ENCODE results near the gene PCDH19.

The PCDH19 gene

GRCh38 chrX:100435726-100436125 is 25.7 kb upstream of the PCDH19 start:
- TF ChIP-seq ZNF70 (CRISPR knock-in tag; IDR thresholded peaks at IDR 0.05) (no peak), TSHZ2 (CRISPR knock-in tag; IDR thresholded peaks at IDR 0.05) (no peak), GLIS3 (CRISPR knock-in tag; IDR thresholded peaks at IDR 0.05) (no peak), CREB5 (CRISPR knock-in tag; IDR thresholded peaks at IDR 0.05; ENCODE audit: low read depth) (no peak), BACH2 (CRISPR knock-in tag; IDR thresholded peaks at IDR 0.05; ENCODE audit: borderline replicate concordance) (no peak), ZNF565 (CRISPR knock-in tag; conservative IDR thresholded peaks at IDR 0.05; ENCODE audit: low read depth) (no peak), TCF4 (CRISPR knock-in tag; IDR thresholded peaks at IDR 0.05; ENCODE audit: borderline replicate concordance) (no peak), ISL1 (CRISPR knock-in tag; IDR thresholded peaks at IDR 0.05) (no peak), CSDC2 (CRISPR knock-in tag; IDR thresholded peaks at IDR 0.05) (no peak), ZFP3 (CRISPR knock-in tag; IDR thresholded peaks at IDR 0.05) (no peak), ESRRG (CRISPR knock-in tag; IDR thresholded peaks at IDR 0.05) (no peak), ARNTL (CRISPR knock-in tag; IDR thresholded peaks at IDR 0.05; ENCODE audit: borderline replicate concordance, low read depth) (no peak), OSR1 (CRISPR knock-in tag; IDR thresholded peaks at IDR 0.05) (no peak), PPARA (CRISPR knock-in tag; IDR thresholded peaks at IDR 0.05; ENCODE audit: borderline replicate concordance) (no peak)
- TF ChIP-seq, protein P1, sequence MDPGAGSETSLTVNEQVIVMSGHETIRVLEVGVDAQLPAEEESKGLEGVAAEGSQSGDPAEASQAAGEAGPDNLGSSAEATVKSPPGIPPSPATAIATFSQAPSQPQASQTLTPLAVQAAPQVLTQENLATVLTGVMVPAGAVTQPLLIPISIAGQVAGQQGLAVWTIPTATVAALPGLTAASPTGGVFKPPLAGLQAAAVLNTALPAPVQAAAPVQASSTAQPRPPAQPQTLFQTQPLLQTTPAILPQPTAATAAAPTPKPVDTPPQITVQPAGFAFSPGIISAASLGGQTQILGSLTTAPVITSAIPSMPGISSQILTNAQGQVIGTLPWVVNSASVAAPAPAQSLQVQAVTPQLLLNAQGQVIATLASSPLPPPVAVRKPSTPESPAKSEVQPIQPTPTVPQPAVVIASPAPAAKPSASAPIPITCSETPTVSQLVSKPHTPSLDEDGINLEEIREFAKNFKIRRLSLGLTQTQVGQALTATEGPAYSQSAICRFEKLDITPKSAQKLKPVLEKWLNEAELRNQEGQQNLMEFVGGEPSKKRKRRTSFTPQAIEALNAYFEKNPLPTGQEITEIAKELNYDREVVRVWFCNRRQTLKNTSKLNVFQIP (CRISPR knock-in tag; IDR thresholded peaks at IDR 0.05; ENCODE audit: borderline replicate concordance, low read depth) = no peak
- TF ChIP-seq, protein P2, sequence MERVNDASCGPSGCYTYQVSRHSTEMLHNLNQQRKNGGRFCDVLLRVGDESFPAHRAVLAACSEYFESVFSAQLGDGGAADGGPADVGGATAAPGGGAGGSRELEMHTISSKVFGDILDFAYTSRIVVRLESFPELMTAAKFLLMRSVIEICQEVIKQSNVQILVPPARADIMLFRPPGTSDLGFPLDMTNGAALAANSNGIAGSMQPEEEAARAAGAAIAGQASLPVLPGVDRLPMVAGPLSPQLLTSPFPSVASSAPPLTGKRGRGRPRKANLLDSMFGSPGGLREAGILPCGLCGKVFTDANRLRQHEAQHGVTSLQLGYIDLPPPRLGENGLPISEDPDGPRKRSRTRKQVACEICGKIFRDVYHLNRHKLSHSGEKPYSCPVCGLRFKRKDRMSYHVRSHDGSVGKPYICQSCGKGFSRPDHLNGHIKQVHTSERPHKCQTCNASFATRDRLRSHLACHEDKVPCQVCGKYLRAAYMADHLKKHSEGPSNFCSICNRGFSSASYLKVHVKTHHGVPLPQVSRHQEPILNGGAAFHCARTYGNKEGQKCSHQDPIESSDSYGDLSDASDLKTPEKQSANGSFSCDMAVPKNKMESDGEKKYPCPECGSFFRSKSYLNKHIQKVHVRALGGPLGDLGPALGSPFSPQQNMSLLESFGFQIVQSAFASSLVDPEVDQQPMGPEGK (CRISPR knock-in tag; IDR thresholded peaks at IDR 0.05; ENCODE audit: borderline replicate concordance) = no peak
- no peak for ATAC-seq

DNA sequence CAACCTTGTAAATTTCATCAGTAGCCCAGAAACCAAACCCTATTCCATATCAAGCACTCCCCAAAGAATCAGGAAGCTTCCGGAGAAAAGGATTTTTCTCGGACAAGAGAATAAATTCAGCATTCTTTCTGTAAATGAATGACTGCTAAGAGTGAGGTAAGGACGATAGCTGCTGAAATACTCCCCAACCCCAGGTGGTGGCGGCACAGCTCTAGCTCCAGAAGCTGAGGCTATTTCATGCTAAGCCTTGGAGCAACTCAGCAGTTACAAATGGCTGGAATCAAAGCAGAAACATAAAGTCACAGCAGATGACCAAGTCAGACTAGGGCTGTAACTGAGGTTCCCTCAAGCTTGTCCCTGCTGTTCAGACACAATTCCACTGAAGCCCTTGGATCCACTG is 13.9 kb upstream of the PCDH19 start:
- no peak for TF ChIP-seq GLIS3 (CRISPR knock-in tag; IDR thresholded peaks at IDR 0.05)
- no peak for TF ChIP-seq OSR1 (CRISPR knock-in tag; IDR thresholded peaks at IDR 0.05)
- no peak for TF ChIP-seq ESRRG (CRISPR knock-in tag; IDR thresholded peaks at IDR 0.05)
- TF ChIP-seq TOX (CRISPR knock-in tag; IDR thresholded peaks at IDR 0.05; ENCODE audit: borderline replicate concordance) = no peak
- no peak for TF ChIP-seq PPARA (CRISPR knock-in tag; IDR thresholded peaks at IDR 0.05; ENCODE audit: borderline replicate concordance)
- no peak for TF ChIP-seq ISL1 (CRISPR knock-in tag; IDR thresholded peaks at IDR 0.05)
- TF ChIP-seq SNAI2 (CRISPR knock-in tag; IDR thresholded peaks at IDR 0.05) = no peak
- TF ChIP-seq BACH2 (CRISPR knock-in tag; IDR thresholded peaks at IDR 0.05; ENCODE audit: borderline replicate concordance) = no peak
- no peak for TF ChIP-seq CREB5 (CRISPR knock-in tag; IDR thresholded peaks at IDR 0.05; ENCODE audit: low read depth)
- TF ChIP-seq ZNF565 (CRISPR knock-in tag; conservative IDR thresholded peaks at IDR 0.05; ENCODE audit: low read depth) = no peak
- no peak for TF ChIP-seq ZFP3 (CRISPR knock-in tag; IDR thresholded peaks at IDR 0.05)
- TF ChIP-seq CSRNP3 (CRISPR knock-in tag; IDR thresholded peaks at IDR 0.05) = no peak
- no peak for TF ChIP-seq ZC3H10 (CRISPR knock-in tag; IDR thresholded peaks at IDR 0.05)
- TF ChIP-seq ZNF70 (CRISPR knock-in tag; IDR thresholded peaks at IDR 0.05) = no peak
- TF ChIP-seq RARB (CRISPR knock-in tag; IDR thresholded peaks at IDR 0.05) = no peak
- TF ChIP-seq, protein P1 (CRISPR knock-in tag; IDR thresholded peaks at IDR 0.05; ENCODE audit: borderline replicate concordance, low read depth) = no peak
- no peak for TF ChIP-seq CSDC2 (CRISPR knock-in tag; IDR thresholded peaks at IDR 0.05)
- no peak for TF ChIP-seq ARNTL (CRISPR knock-in tag; IDR thresholded peaks at IDR 0.05; ENCODE audit: borderline replicate concordance, low read depth)
- TF ChIP-seq TCF4 (CRISPR knock-in tag; IDR thresholded peaks at IDR 0.05; ENCODE audit: borderline replicate concordance) = no peak
- TF ChIP-seq ZNF8 (CRISPR knock-in tag; IDR thresholded peaks at IDR 0.05) = no peak
- peak; percentile 70; the same call in 2 of the 3 replicates for ATAC-seq
